B cell (primary cell): Measurements from ENCODE around the gene RASA3. TPM values are rescaled to one million over a fixed set of nuclear protein-coding genes. Genes with fewer than 3 reads are reported as not detected.

ENCODE experiments used
- ATAC-seq: fragments of 200-7000 bp; cut with Tn5 transposase; one replicate; pipeline ENCODE4 v1.10.0; 2021; ENCODE audit warnings: low read depth, mild to moderate bottlenecking, moderate number of reproducible peaks, moderate library complexity
- CTCF ChIA-PET: fragments of 350-600 bp; sonication (Branson Sonifier 250); formaldehyde crosslinking; loops from one replicate; lab custom pipeline; 2021; ENCODE audit warnings: antibody characterized with exemption, inconsistent platforms; lab: Charles Lee
- POLR2A ChIA-PET: fragments of 350-600 bp; sonication (Branson Sonifier 250); formaldehyde crosslinking; loops from one replicate; lab custom pipeline; 2021; ENCODE audit warnings: antibody characterized with exemption; lab: Charles Lee
- DNase-seq: peaks from one replicate; pipeline ENCODE4 v3.0.0; 2013
- H2AFZ ChIP-seq: 2 replicates; pipeline ENCODE4 v1.6.1; 2012; ENCODE audit warnings: mild to moderate bottlenecking, low read depth, low read length; ENCODE audit not compliant: insufficient read depth, poor library complexity, severe bottlenecking
- H3K27ac ChIP-seq, 2 donors: 1 replicate in 1 of 2; 2 replicates in 1 of 2; pipeline ENCODE4 v1.5.1; 2012 to 2013; ENCODE audit warnings: low read length in 2 of 2, mild to moderate bottlenecking in 2 of 2, moderate library complexity in 1 of 2
- H3K27me3 ChIP-seq, 4 experiments: fragments of 200-600 bp in 1 of 4; sonication (generic) in 1 of 4; replicated peaks in 1 of 4; 1 replicate in 2 of 4; 2 replicates in 2 of 4; pipeline versions ENCODE4 v1.6.1 to v1.7.0; 2013 to 2016; ENCODE audit warnings: low read length in 3 of 4, mild to moderate bottlenecking in 2 of 4, mixed read lengths in 1 of 4, moderate library complexity in 1 of 4; ENCODE audit not compliant: insufficient read depth in 4 of 4, control insufficient read depth in 3 of 4; ENCODE audit errors: control extremely low read depth in 1 of 4
- H3K36me3 ChIP-seq, 2 experiments: replicated peaks in 1 of 2; 1 replicate in 1 of 2; 2 replicates in 1 of 2; pipeline versions ENCODE4 v1.6.1 to v1.7.1; 2013; ENCODE audit warnings: low read length in 1 of 2; ENCODE audit not compliant: insufficient read depth in 2 of 2, control insufficient read depth in 1 of 2; ENCODE audit errors: control extremely low read depth in 1 of 2, extremely low read depth in 1 of 2
- H3K4me1 ChIP-seq, 2 donors: fragments of 200-600 bp in 1 of 2; sonication (generic) in 1 of 2; 1 replicate in 1 of 2; 2 replicates in 1 of 2; pipeline versions ENCODE4 v1.5.1 to v1.6.1; 2013 to 2017; ENCODE audit warnings: low read length in 2 of 2; ENCODE audit not compliant: control insufficient read depth in 2 of 2, insufficient read depth in 2 of 2
- H3K4me2 ChIP-seq: replicated peaks from 2 replicates; pipeline ENCODE3; 2012; ENCODE audit warnings: mild to moderate bottlenecking, low read depth, low read length; ENCODE audit not compliant: poor library complexity, severe bottlenecking
- H3K4me3 ChIP-seq, 5 experiments: fragments of 200-600 bp in 1 of 5; sonication (generic) in 1 of 5; 1 replicate in 3 of 5; 2 replicates in 2 of 5; pipeline versions ENCODE4 v1.5.1 to v1.7.0; 2011 to 2016; ENCODE audit warnings: low read length in 4 of 5, mild to moderate bottlenecking in 4 of 5, low read depth in 2 of 5, control low read depth in 1 of 5, moderate library complexity in 1 of 5; ENCODE audit not compliant: insufficient read depth in 1 of 5; ENCODE audit errors: control extremely low read depth in 1 of 5, extremely low read depth in 1 of 5
- H3K79me2 ChIP-seq: fragments of 200-600 bp; sonication (generic); one replicate; pipeline ENCODE4 v1.6.0; 2016; ENCODE audit warnings: low read length; ENCODE audit not compliant: control insufficient read depth, insufficient read depth
- H3K9ac ChIP-seq: fragments of 200-600 bp; sonication (generic); 2 replicates; pipeline ENCODE4 v1.6.1; 2017; ENCODE audit warnings: mild to moderate bottlenecking, low read length, moderate library complexity
- H3K9me3 ChIP-seq, 3 donors: one replicate each; pipeline versions ENCODE4 v1.6.1 to v1.7.1; 2013; ENCODE audit warnings: low read length in 2 of 3; ENCODE audit not compliant: control insufficient read depth in 2 of 3, insufficient read depth in 1 of 3; ENCODE audit errors: control extremely low read depth in 1 of 3
- H4K20me1 ChIP-seq: 2 replicates; pipeline ENCODE4 v1.6.0; 2012; ENCODE audit warnings: mild to moderate bottlenecking, low read length; ENCODE audit not compliant: insufficient read depth, control insufficient read depth, poor library complexity, severe bottlenecking
- H3K27ac Mint-ChIP-seq: one replicate; pipeline ENCODE4 v1.8.0; 2021; ENCODE audit warnings: mixed read lengths
- H3K27me3 Mint-ChIP-seq: one replicate; pipeline ENCODE4 v1.8.0; 2021; ENCODE audit warnings: mixed read lengths
- H3K4me1 Mint-ChIP-seq: one replicate; pipeline ENCODE4 v1.8.0; 2021; ENCODE audit warnings: mixed read lengths
- H3K4me3 Mint-ChIP-seq: one replicate; pipeline ENCODE4 v1.8.0; 2021; ENCODE audit warnings: mixed read lengths
- H3K9me3 Mint-ChIP-seq: one replicate; pipeline ENCODE4 v1.8.0; 2022; ENCODE audit warnings: mixed read lengths; ENCODE audit not compliant: insufficient read depth
- EZH2 ChIP-seq: IDR thresholded peaks from 2 replicates; pipeline ENCODE4 v1.6.1; 2012; ENCODE audit warnings: borderline replicate concordance, low read depth, mild to moderate bottlenecking, moderate library complexity, low read length; ENCODE audit not compliant: insufficient read depth, poor library complexity, severe bottlenecking
- WGBS: methylation state at CpG from one replicate; pipeline ENCODE4 v1.1.5; 2013; ENCODE audit warnings: missing lambda C conversion rate; ENCODE audit not compliant: insufficient coverage; 5-methylcytosine and 5-hydroxymethylcytosine counted together
- intact Hi-C: fragments of 100-400 bp; cut with micrococcal nuclease; formaldehyde crosslinking; loops from one replicate; pipeline ENCODE4 v1.10.0; 2022
- polyA plus RNA-seq: library from polyadenylated mRNA; depleted of rRNA; stranded (reverse); fragments of >200 nt; gene quantifications from 2 replicates; pipeline ENCODE4 v1.2.3, GENCODE V29; 2012
- total RNA-seq, 2 donors: library from RNA; stranded (reverse); fragments of 120-200 nt in 1 of 2; gene quantifications; 1 replicate in 1 of 2; 2 replicates in 1 of 2; pipeline versions ENCODE4 v1.2.3 to v1.2.4, GENCODE V29; 2013 to 2022
- TF ChIP-seq, protein P1 (sequence below): fragments of 200-600 bp; IDR thresholded peaks from one replicate; pipeline ENCODE4 v1.8.0; 2022; ENCODE audit warnings: antibody characterized with exemption, mild to moderate bottlenecking

Gene RASA3
- total and polyA plus RNA-seq, 2 donors (not counting 1 experiment from before 2014, with no cell fraction given): 54.2 to 87.4 TPM

DNA sequence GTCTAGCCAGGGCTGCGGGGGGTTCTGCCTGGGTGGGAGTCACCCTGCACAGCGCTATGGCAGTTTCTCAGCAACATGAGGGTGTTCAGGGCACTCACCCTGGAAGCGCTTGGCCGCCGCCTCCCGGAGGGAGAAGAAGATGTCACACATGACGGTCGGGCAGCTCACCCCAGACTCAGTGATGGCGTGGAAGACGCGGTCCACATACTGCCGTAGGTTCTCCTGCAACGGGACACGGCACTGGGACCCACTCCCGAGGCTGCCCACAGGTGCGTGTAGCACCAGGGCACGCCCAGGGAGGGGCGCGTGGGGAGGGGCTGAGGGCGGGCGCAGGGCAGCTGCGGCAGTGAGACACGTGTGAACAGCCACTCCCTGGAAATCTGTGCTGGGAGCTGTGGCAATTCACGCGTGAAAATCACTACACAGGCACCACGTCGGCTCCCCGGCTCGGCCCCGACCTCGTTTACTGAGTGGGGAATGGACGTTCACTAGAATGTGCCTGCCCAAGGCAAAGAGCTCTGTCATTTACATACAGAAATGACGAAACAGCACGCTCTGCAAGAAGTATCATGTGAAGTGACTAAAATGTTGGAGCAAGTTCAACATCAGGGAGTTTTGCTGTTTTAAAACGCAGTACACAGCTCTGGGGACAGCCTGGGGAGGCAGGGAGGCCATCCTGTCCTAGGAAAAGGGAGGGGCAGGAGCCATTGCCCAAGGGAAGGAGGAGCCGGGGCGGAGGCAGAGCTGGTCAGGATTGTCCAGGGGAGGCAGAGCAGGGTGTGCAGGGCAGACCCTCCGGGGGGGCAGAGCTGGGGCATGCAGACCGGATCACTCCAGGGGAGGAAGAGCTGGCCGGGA is 117.1 kb downstream of the RASA3 start:
- H3K27ac Mint-ChIP-seq: no peak overlapping the region
- no peaks in the 10 kb centered on the region for H3K27me3 Mint-ChIP-seq
- H3K9me3 Mint-ChIP-seq: no peaks in the 10 kb centered on the region
- Histone ChIP-seq H3K4me1 (no peaks in the 10 kb centered on the region), H3K36me3 (peaks cover 0 to 85% of the 10 kb centered on the region in 2 experiments), H3K27me3 (no peaks in the 10 kb centered on the region), H3K79me2 (peaks cover 4% of the 10 kb centered on the region), H2AFZ (no peak overlapping the region), H3K9ac (no peak overlapping the region), H3K4me3 (no peak overlapping the region), H3K9me3 (peaks cover 0 to 3% (median 0%) of the 10 kb centered on the region in 3 donors), H3K27ac (no peak overlapping the region), H4K20me1 (peaks cover 29% of the 10 kb centered on the region), H3K4me2 (no peak overlapping the region)
- 98% methylated on average over 40 of the region's 40 CpGs for WGBS
- no peaks in the 10 kb centered on the region for H3K4me1 Mint-ChIP-seq
- ChIA-PET POLR2A (no interaction called here), CTCF (no interaction called here)
- TF ChIP-seq, protein P1, sequence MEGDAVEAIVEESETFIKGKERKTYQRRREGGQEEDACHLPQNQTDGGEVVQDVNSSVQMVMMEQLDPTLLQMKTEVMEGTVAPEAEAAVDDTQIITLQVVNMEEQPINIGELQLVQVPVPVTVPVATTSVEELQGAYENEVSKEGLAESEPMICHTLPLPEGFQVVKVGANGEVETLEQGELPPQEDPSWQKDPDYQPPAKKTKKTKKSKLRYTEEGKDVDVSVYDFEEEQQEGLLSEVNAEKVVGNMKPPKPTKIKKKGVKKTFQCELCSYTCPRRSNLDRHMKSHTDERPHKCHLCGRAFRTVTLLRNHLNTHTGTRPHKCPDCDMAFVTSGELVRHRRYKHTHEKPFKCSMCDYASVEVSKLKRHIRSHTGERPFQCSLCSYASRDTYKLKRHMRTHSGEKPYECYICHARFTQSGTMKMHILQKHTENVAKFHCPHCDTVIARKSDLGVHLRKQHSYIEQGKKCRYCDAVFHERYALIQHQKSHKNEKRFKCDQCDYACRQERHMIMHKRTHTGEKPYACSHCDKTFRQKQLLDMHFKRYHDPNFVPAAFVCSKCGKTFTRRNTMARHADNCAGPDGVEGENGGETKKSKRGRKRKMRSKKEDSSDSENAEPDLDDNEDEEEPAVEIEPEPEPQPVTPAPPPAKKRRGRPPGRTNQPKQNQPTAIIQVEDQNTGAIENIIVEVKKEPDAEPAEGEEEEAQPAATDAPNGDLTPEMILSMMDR: no peak
- no peak for TF ChIP-seq EZH2
- ATAC-seq (no peak), DNase-seq (no peak)
- intact Hi-C loops: no loop called here
- H3K4me3 Mint-ChIP-seq: no peak overlapping the region

DNA sequence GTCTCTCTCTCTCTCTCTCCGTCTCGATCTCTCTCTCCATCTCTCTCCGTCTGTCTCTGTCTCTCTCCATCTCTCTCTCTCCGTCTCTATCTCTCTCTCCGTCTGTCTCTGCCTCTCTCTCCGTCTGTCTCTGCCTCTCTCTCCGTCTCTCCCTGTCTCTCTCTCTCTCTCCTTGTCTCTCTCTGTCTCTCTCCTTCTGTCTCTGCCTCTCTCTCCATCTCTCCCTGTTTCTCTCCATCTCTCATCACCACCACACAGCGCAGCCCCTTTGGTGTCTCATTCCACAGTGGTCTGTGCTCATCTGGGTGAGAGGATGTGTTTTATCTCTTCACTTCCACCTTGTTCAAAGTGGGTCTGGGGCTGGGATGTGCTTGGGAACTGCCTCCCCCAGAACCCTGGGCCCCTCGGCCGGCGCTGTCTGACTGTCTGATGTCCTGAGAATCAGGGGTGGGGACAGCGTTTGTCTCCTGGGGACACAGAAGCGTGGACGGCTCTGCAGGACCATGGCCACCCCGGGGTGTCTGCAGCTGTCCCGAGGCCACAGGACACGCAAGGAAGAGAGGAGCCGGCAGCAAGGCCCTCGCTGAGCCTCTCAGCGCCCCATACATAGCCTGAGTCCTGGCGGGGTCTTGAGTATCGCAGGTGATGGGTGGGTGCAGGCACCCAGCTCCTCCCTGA is 118.3 kb downstream of the RASA3 start:
- Histone ChIP-seq H3K79me2 (peaks cover 4% of the 10 kb centered on the region), H3K9ac (no peak overlapping the region), H3K4me3 (no peak overlapping the region), H3K36me3 (peaks cover 0 to 90% of the 10 kb centered on the region in 2 experiments), H3K4me1 (no peaks in the 10 kb centered on the region), H3K27ac (no peak overlapping the region), H3K9me3 (no peaks in the 10 kb centered on the region), H3K4me2 (no peak overlapping the region), H2AFZ (no peak overlapping the region), H3K27me3 (no peaks in the 10 kb centered on the region), H4K20me1 (peaks cover 35% of the 10 kb centered on the region)
- ChIA-PET POLR2A (no interaction called here), CTCF (no interaction called here)
- H3K27me3 Mint-ChIP-seq: no peaks in the 10 kb centered on the region
- ATAC-seq: no peak
- H3K27ac Mint-ChIP-seq: no peak overlapping the region
- WGBS: 96% methylated on average over 21 of the region's 22 CpGs
- H3K9me3 Mint-ChIP-seq: no peaks in the 10 kb centered on the region
- intact Hi-C loops: no loop called here
- TF ChIP-seq, protein P1: no peak
- TF ChIP-seq EZH2: no peak
- H3K4me1 Mint-ChIP-seq: no peaks in the 10 kb centered on the region
- no peak overlapping the region for H3K4me3 Mint-ChIP-seq
- DNase-seq: no peak
